ENCODE data around the gene TSHZ2.

The TSHZ2 gene

GRCh38 chr20:53002786-53003185, 30.6 kb downstream of the TSHZ2 start:
- H3K4me3 ChIP-seq (ENCODE audit: low read length): no peak overlapping the region
- no peak overlapping the region for H3K9ac ChIP-seq (ENCODE audit: low read depth, low read length)
- H3K27me3 ChIP-seq (ENCODE audit: insufficient read depth, low read length): no peaks in the 10 kb centered on the region
- no peaks in the 10 kb centered on the region for H3K4me1 ChIP-seq (ENCODE audit: insufficient read depth, low read length)
- H3K36me3 ChIP-seq (ENCODE audit: insufficient read depth, low read depth, low read length): no peaks in the 10 kb centered on the region
- H3K9me3 ChIP-seq (ENCODE audit: insufficient read depth, low read depth, low read length): no peaks in the 10 kb centered on the region
- no peak overlapping the region for H3K27ac ChIP-seq (ENCODE audit: low read length)

- Histone ChIP-seq H3K36me3 (ENCODE audit: insufficient read depth, low read depth, low read length) (no peaks in the 10 kb centered on the region), H3K4me3 (ENCODE audit: low read length) (no peak overlapping the region), H3K27me3 (ENCODE audit: insufficient read depth, low read length) (no peaks in the 10 kb centered on the region), H3K9ac (ENCODE audit: low read depth, low read length) (no peak overlapping the region), H3K27ac (ENCODE audit: low read length) (no peak overlapping the region), H3K4me1 (ENCODE audit: insufficient read depth, low read length) (no peaks in the 10 kb centered on the region), H3K9me3 (ENCODE audit: insufficient read depth, low read depth, low read length) (no peaks in the 10 kb centered on the region)
Observed at GRCh38 chr20:53003420-53004154, 31.4 kb downstream of the TSHZ2 start.

GRCh38 chr20:53004267-53004813, 32.2 kb downstream of the TSHZ2 start:
- Histone ChIP-seq H3K27me3 (ENCODE audit: insufficient read depth, low read length) (no peaks in the 10 kb centered on the region), H3K4me3 (ENCODE audit: low read length) (no peak overlapping the region), H3K4me1 (ENCODE audit: insufficient read depth, low read length) (no peaks in the 10 kb centered on the region), H3K9ac (ENCODE audit: low read depth, low read length) (no peak overlapping the region), H3K9me3 (ENCODE audit: insufficient read depth, low read depth, low read length) (no peaks in the 10 kb centered on the region), H3K27ac (ENCODE audit: low read length) (no peak overlapping the region), H3K36me3 (ENCODE audit: insufficient read depth, low read depth, low read length) (no peaks in the 10 kb centered on the region)

DNA sequence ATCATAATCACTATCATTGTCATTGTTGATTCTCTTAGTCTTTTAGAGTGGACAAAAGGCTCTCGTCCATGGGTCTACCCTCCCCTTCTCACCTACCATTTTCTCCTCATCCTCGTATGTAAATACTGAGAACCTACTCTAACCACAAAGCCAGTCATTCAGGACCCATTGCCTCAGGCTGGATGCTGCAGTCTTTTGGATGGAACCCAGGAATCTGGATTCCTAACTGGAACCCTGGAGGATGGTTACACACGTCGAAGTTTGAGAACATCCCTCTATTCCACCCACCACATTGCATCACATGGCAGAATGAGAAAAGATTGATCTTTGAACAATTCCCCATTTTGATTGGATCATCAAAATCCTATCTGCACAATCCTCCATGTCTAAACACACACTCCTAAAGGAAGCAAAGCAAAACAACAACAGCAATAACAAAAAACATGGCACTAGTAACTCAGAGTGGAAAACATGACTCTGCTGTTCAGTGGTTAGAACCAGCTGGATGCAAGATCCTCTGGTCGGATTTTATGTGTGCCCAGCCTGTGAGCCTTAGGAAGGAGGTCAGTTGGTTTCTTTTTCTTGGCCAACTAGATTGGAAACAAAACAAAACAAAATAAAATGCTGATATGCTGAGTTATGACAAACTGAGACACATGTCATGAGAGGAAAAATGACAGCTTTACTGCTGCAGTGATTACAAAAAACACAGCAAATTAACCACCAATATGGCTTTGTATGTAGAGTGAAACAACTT, 38.0 kb downstream of the TSHZ2 start:
- Histone ChIP-seq H3K4me1 (ENCODE audit: insufficient read depth, low read length) (no peaks in the 10 kb centered on the region), H3K4me3 (ENCODE audit: low read length) (no peak overlapping the region), H3K27me3 (ENCODE audit: insufficient read depth, low read length) (no peaks in the 10 kb centered on the region), H3K9me3 (ENCODE audit: insufficient read depth, low read depth, low read length) (0 out of 2 replicates have a peak, but pooled peaks cover 4% of the 10 kb centered on the region), H3K27ac (ENCODE audit: low read length) (no peak overlapping the region), H3K36me3 (ENCODE audit: insufficient read depth, low read depth, low read length) (no peaks in the 10 kb centered on the region), H3K9ac (ENCODE audit: low read depth, low read length) (no peak overlapping the region)

GRCh38 chr20:53011640-53012039, 39.5 kb downstream of the TSHZ2 start:
- Histone ChIP-seq H3K9me3 (ENCODE audit: insufficient read depth, low read depth, low read length) (peaks cover 4% of the 10 kb centered on the region; the same call in 1 of the 2 replicates), H3K36me3 (ENCODE audit: insufficient read depth, low read depth, low read length) (no peaks in the 10 kb centered on the region), H3K27me3 (ENCODE audit: insufficient read depth, low read length) (no peaks in the 10 kb centered on the region), H3K4me1 (ENCODE audit: insufficient read depth, low read length) (no peaks in the 10 kb centered on the region), H3K27ac (ENCODE audit: low read length) (no peak overlapping the region), H3K9ac (ENCODE audit: low read depth, low read length) (no peak overlapping the region), H3K4me3 (ENCODE audit: low read length) (no peak overlapping the region)

- Histone ChIP-seq H3K4me3 (ENCODE audit: low read length) (no peak overlapping the region), H3K27me3 (ENCODE audit: insufficient read depth, low read length) (no peaks in the 10 kb centered on the region), H3K27ac (ENCODE audit: low read length) (no peak overlapping the region), H3K36me3 (ENCODE audit: insufficient read depth, low read depth, low read length) (no peaks in the 10 kb centered on the region), H3K9me3 (ENCODE audit: insufficient read depth, low read depth, low read length) (peaks cover 4% of the 10 kb centered on the region; the same call in 1 of the 2 replicates), H3K4me1 (ENCODE audit: insufficient read depth, low read length) (no peaks in the 10 kb centered on the region), H3K9ac (ENCODE audit: low read depth, low read length) (no peak overlapping the region)
Observed at GRCh38 chr20:53013183-53013582, 41.0 kb downstream of the TSHZ2 start.

- H3K9ac ChIP-seq (ENCODE audit: low read depth, low read length): no peak overlapping the region
- H3K4me1 ChIP-seq (ENCODE audit: insufficient read depth, low read length): no peaks in the 10 kb centered on the region
Observed at GRCh38 chr20:53013847-53014246, 41.7 kb downstream of the TSHZ2 start.

DNA sequence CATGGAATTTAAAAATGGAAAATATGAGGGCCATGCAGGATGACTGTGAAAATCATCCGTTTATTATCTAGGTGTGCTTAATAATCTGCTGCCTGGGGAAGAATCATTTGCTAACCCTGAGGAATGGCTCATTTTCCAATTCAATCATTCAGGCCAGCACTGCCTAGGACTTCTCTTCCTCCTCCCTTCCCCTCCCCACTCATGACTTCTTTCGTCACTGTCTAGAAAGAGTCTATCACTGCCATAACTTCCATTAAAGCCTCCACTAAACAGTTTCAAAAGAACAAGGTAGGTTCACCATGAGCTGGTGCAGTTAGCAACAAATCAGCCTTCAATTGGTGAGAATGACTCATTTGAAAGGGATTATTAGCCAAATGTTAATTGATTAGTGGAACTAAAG, 43.9 kb downstream of the TSHZ2 start:
- H3K27me3 ChIP-seq (ENCODE audit: insufficient read depth, low read length): no peaks in the 10 kb centered on the region
- no peak overlapping the region for H3K27ac ChIP-seq (ENCODE audit: low read length)
- H3K36me3 ChIP-seq (ENCODE audit: insufficient read depth, low read depth, low read length): no peaks in the 10 kb centered on the region
- peaks cover 4% of the 10 kb centered on the region; the same call in 1 of the 2 replicates for H3K9me3 ChIP-seq (ENCODE audit: insufficient read depth, low read depth, low read length)
- H3K4me3 ChIP-seq (ENCODE audit: low read length): no peak overlapping the region
- H3K9ac ChIP-seq (ENCODE audit: low read depth, low read length): no peak overlapping the region
- no peaks in the 10 kb centered on the region for H3K4me1 ChIP-seq (ENCODE audit: insufficient read depth, low read length)

More at GRCh38 chr20:53013847-53014246, 41.7 kb downstream of the TSHZ2 start:
- Histone ChIP-seq H3K27ac (ENCODE audit: low read length) (no peak overlapping the region), H3K36me3 (ENCODE audit: insufficient read depth, low read depth, low read length) (no peaks in the 10 kb centered on the region), H3K9me3 (ENCODE audit: insufficient read depth, low read depth, low read length) (peaks cover 4% of the 10 kb centered on the region; the same call in 1 of the 2 replicates), H3K4me3 (ENCODE audit: low read length) (no peak overlapping the region), H3K27me3 (ENCODE audit: insufficient read depth, low read length) (no peaks in the 10 kb centered on the region)

GRCh38 chr20:53016534-53017042, 44.4 kb downstream of the TSHZ2 start:
- H3K27ac ChIP-seq (ENCODE audit: low read length): no peak overlapping the region
- H3K9me3 ChIP-seq (ENCODE audit: insufficient read depth, low read depth, low read length): peaks cover 4% of the 10 kb centered on the region; the same call in 1 of the 2 replicates
- no peak overlapping the region for H3K4me3 ChIP-seq (ENCODE audit: low read length)
- no peaks in the 10 kb centered on the region for H3K4me1 ChIP-seq (ENCODE audit: insufficient read depth, low read length)
- no peak overlapping the region for H3K9ac ChIP-seq (ENCODE audit: low read depth, low read length)
- H3K27me3 ChIP-seq (ENCODE audit: insufficient read depth, low read length): no peaks in the 10 kb centered on the region
- no peaks in the 10 kb centered on the region for H3K36me3 ChIP-seq (ENCODE audit: insufficient read depth, low read depth, low read length)

DNA sequence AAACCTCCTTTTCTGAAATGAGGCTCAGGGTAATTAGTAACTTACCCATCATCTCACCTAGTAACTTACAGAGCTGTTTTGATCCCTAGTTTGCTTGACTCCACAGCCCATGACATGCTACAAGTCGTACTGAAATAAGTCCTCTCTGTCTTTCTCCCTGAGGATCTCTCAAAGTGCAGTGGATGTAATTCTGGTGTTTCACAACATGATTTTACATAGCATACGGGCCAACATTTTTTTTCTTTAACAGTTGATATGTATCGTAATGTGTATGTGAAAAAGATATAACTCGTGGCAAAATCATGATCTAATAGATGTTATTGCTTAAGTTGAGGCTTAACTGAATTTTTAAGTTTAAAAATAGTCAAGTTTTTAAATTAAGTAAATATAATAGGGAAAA, 45.0 kb downstream of the TSHZ2 start:
- Histone ChIP-seq H3K9me3 (ENCODE audit: insufficient read depth, low read depth, low read length) (peaks cover 4% of the 10 kb centered on the region; the same call in 1 of the 2 replicates), H3K9ac (ENCODE audit: low read depth, low read length) (no peak overlapping the region), H3K27me3 (ENCODE audit: insufficient read depth, low read length) (no peaks in the 10 kb centered on the region), H3K36me3 (ENCODE audit: insufficient read depth, low read depth, low read length) (no peaks in the 10 kb centered on the region), H3K27ac (ENCODE audit: low read length) (no peak overlapping the region), H3K4me3 (ENCODE audit: low read length) (no peak overlapping the region), H3K4me1 (ENCODE audit: insufficient read depth, low read length) (no peaks in the 10 kb centered on the region)

DNA sequence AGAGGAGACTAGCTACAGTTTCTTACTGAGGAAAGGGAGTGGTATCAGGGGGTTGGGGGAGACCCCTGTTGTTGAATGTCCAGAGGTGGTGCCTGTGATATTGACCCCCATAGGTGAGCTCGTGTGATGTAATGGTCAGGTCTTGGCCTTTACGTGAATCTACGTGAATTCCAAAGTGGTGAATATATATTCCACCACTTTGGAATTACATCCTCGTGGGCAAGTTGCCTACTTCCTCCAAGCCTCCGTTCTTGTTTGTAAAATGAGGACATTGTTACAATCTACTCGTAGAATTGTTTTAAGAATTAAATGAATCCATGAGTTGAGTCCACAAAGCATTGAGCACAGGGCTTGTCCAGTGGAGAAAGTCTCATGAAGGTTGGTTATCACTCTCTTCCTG, 47.3 kb downstream of the TSHZ2 start:
- Histone ChIP-seq H3K36me3 (ENCODE audit: insufficient read depth, low read depth, low read length) (no peaks in the 10 kb centered on the region), H3K27ac (ENCODE audit: low read length) (no peak overlapping the region), H3K9ac (ENCODE audit: low read depth, low read length) (no peak overlapping the region), H3K27me3 (ENCODE audit: insufficient read depth, low read length) (no peaks in the 10 kb centered on the region), H3K9me3 (ENCODE audit: insufficient read depth, low read depth, low read length) (no peaks in the 10 kb centered on the region; the same call in 1 of the 2 replicates), H3K4me1 (ENCODE audit: insufficient read depth, low read length) (no peaks in the 10 kb centered on the region), H3K4me3 (ENCODE audit: low read length) (no peak overlapping the region)

Measured in iPS-20b (cell line).